Common myeloid progenitor, CD34-positive (primary cell): ENCODE data around the gene TOMM40.
"Not testable (repeated sequence)": the region's sequence is repeated elsewhere in the genome, so short reads cannot be mapped to it uniquely, and the experiment has no call there.

Experiments
- CTCF ChIA-PET: fragments of 350-600 bp; sonication (Branson Sonifier 250); formaldehyde crosslinking; loops from one replicate; lab custom pipeline; 2021; ENCODE audit warnings: antibody characterized with exemption; lab: Charles Lee
- POLR2A ChIA-PET: fragments of 350-600 bp; sonication (Branson Sonifier 250); formaldehyde crosslinking; loops from one replicate; lab custom pipeline; 2021; ENCODE audit warnings: antibody characterized with exemption; lab: Charles Lee
- DNase-seq, 3 donors: peaks; one replicate each; pipeline versions ENCODE4 v3.0.0 to v3.0.0-alpha.2; 2013
- H3K27ac ChIP-seq, 2 experiments: 1 replicate in 1 of 2; 2 replicates in 1 of 2; pipeline ENCODE4 v1.7.0; 2013; ENCODE audit warnings: inconsistent platforms in 2 of 2, low read length in 2 of 2, mild to moderate bottlenecking in 2 of 2, low read depth in 1 of 2, moderate library complexity in 1 of 2; ENCODE audit not compliant: severe bottlenecking in 2 of 2, insufficient read depth in 1 of 2, poor library complexity in 1 of 2
- H3K27me3 ChIP-seq, 5 experiments: replicated peaks in 2 of 5; 1 replicate in 3 of 5; 2 replicates in 2 of 5; pipeline versions ENCODE4 v1.6.1 to v1.7.0; 2013; ENCODE audit warnings: low read length in 4 of 5, mild to moderate bottlenecking in 2 of 5, moderate library complexity in 2 of 5, inconsistent platforms in 1 of 5; ENCODE audit not compliant: insufficient read depth in 5 of 5, control insufficient read depth in 4 of 5
- H3K36me3 ChIP-seq, 4 experiments: 1 replicate in 2 of 4; 2 replicates in 2 of 4; pipeline versions ENCODE4 v1.6.1 to v1.7.0; 2013; ENCODE audit warnings: low read length in 3 of 4, control low read depth in 1 of 4, mild to moderate bottlenecking in 1 of 4; ENCODE audit not compliant: control insufficient read depth in 4 of 4, insufficient read depth in 4 of 4
- H3K4me1 ChIP-seq, 4 experiments: 1 replicate in 3 of 4; 2 replicates in 1 of 4; pipeline versions ENCODE4 v1.6.1 to v1.7.1; 2013; ENCODE audit warnings: low read length in 3 of 4, mild to moderate bottlenecking in 3 of 4, control low read depth in 1 of 4, inconsistent platforms in 1 of 4, moderate library complexity in 1 of 4; ENCODE audit not compliant: control insufficient read depth in 4 of 4, insufficient read depth in 4 of 4; ENCODE audit errors: control extremely low read depth in 1 of 4
- H3K4me3 ChIP-seq, 7 experiments: 1 replicate in 4 of 7; 2 replicates in 3 of 7; pipeline versions ENCODE4 v1.5.1 to v1.7.0; 2013; ENCODE audit warnings: mild to moderate bottlenecking in 7 of 7, low read length in 6 of 7, moderate library complexity in 6 of 7, inconsistent platforms in 2 of 7, low read depth in 2 of 7, control low read depth in 1 of 7; ENCODE audit not compliant: insufficient read depth in 4 of 7, control insufficient read depth in 1 of 7; ENCODE audit errors: extremely low read depth in 1 of 7
- H3K9me3 ChIP-seq, 5 experiments: 1 replicate in 4 of 5; 2 replicates in 1 of 5; pipeline versions ENCODE4 v1.6.1 to v1.7.1; 2013; ENCODE audit warnings: low read length in 4 of 5, mild to moderate bottlenecking in 2 of 5, inconsistent platforms in 1 of 5, low read depth in 1 of 5, moderate library complexity in 1 of 5; ENCODE audit not compliant: control insufficient read depth in 4 of 5, insufficient read depth in 2 of 5; ENCODE audit errors: control extremely low read depth in 1 of 5
- WGBS: methylation state at CpG from one replicate; pipeline ENCODE4 v1.1.5; 2013; ENCODE audit not compliant: insufficient coverage; 5-methylcytosine and 5-hydroxymethylcytosine counted together

The TOMM40 gene

DNA sequence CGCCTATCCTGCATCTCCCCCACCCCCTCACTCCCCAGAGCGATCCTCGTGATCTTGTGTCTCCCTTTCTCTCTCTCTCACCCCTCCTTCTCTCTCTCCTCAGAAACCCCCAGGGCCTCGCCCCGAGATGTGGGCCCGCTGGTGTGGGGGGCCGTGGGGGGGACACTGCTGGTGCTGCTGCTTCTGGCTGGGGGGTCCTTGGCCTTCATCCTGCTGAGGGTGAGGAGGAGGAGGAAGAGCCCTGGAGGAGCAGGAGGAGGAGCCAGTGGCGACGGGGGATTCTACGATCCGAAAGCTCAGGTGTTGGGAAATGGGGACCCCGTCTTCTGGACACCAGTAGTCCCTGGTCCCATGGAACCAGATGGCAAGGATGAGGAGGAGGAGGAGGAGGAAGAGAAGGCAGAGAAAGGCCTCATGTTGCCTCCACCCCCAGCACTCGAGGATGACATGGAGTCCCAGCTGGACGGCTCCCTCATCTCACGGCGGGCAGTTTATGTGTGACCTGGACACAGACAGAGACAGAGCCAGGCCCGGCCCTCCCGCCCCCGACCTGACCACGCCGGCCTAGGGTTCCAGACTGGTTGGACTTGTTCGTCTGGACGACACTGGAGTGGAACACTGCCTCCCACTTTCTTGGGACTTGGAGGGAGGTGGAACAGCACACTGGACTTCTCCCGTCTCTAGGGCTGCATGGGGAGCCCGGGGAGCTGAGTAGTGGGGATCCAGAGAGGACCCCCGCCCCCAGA, 12.8 kb upstream of the TOMM40 start:
- no peak overlapping the region for H3K4me3 ChIP-seq
- peaks cover 0 to 46% (median 40%) of the 10 kb centered on the region in 4 experiments for H3K36me3 ChIP-seq
- CTCF ChIA-PET: no interaction called here
- H3K27me3 ChIP-seq: no peaks in the 10 kb centered on the region
- 95% methylated on average over 18 of the region's 26 CpGs for WGBS
- DNase-seq: no peak
- POLR2A ChIA-PET: no interaction called here
- H3K27ac ChIP-seq: no peak overlapping the region
- no peaks in the 10 kb centered on the region for H3K9me3 ChIP-seq
- peaks cover 5 to 19% (median 17%) of the 10 kb centered on the region in 4 experiments for H3K4me1 ChIP-seq

DNA sequence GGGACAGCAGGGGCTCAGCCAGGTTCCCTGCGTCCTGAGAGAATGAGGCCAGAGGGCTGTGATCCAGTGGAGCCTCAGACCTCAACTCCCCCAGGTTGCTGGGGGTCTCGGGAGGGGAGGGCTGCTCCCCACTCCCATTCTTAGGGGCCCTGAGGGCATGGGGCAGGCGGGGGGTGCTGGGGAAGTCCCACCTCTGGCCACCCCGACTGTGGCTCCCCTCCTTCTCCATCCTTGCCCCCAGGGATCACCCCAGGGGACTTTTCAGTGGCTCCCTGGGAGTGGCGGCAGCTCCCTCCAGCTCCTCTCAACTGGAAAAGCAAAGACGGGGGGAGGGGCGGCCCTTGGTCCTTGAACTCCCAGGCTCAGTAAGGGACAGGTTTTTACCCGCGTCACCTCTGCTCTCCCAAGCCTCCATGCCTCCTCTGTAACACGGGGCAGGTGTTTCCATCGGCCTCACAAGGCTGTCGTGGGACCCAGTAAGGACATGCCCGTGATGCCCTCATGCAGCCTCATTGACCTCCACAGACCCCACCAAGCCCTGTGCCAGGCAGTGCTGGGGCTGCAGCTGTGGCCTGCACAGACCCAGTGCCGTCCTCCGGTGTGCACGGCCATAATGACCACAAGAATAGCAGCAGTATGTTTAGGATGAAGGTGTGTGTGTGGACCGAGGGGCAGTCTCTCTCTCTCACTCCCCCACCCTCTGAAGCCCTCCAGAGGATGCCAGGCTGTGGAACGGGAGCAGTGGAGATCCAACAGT, 11.6 kb upstream of the TOMM40 start:
- DNase-seq: no peak
- POLR2A ChIA-PET: no interaction called here
- WGBS: 94% methylated on average over 11 of the region's 18 CpGs
- CTCF ChIA-PET: no interaction called here
- peaks cover 4 to 36% (median 34%) of the 10 kb centered on the region in 4 experiments for H3K36me3 ChIP-seq
- H3K27ac ChIP-seq: no peak overlapping the region
- H3K27me3 ChIP-seq: no peaks in the 10 kb centered on the region
- no peaks in the 10 kb centered on the region for H3K9me3 ChIP-seq
- peaks cover 5 to 19% (median 17%) of the 10 kb centered on the region in 4 experiments for H3K4me1 ChIP-seq
- H3K4me3 ChIP-seq: no peak overlapping the region

DNA sequence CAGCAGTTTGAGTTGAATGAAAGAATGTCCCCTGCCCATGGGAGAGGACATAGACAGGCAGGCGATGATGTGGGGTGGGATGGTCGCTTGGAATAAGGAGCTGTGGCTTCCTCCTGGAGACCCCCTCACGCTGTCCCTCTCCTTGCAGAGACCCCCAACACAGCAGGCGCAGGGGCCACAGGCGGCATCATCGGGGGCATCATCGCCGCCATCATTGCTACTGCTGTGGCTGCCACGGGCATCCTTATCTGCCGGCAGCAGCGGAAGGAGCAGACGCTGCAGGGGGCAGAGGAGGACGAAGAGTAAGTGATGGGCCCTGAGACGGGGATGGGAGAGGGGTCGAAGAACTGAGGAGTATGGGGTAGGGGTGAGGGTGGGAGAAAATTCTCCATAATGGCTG, 9.0 kb upstream of the TOMM40 start:
- no peak for DNase-seq
- 98% methylated on average over 15 of the region's 15 CpGs for WGBS
- Histone ChIP-seq H3K27me3 (no peaks in the 10 kb centered on the region), H3K9me3 (no peaks in the 10 kb centered on the region), H3K4me1 (peaks cover 1 to 12% (median 7%) of the 10 kb centered on the region in 4 experiments), H3K27ac (no peak overlapping the region), H3K36me3 (peaks cover 6 to 25% (median 20%) of the 10 kb centered on the region in 4 experiments), H3K4me3 (no peak overlapping the region)
- ChIA-PET CTCF (interaction anchor here (0.6 to 1.6 kb wide), 2 partner anchors 23 to 349 kb away, joined by 3 to 5 read pairs; no protein-coding TSS in a partner anchor), POLR2A (no interaction called here)

DNA sequence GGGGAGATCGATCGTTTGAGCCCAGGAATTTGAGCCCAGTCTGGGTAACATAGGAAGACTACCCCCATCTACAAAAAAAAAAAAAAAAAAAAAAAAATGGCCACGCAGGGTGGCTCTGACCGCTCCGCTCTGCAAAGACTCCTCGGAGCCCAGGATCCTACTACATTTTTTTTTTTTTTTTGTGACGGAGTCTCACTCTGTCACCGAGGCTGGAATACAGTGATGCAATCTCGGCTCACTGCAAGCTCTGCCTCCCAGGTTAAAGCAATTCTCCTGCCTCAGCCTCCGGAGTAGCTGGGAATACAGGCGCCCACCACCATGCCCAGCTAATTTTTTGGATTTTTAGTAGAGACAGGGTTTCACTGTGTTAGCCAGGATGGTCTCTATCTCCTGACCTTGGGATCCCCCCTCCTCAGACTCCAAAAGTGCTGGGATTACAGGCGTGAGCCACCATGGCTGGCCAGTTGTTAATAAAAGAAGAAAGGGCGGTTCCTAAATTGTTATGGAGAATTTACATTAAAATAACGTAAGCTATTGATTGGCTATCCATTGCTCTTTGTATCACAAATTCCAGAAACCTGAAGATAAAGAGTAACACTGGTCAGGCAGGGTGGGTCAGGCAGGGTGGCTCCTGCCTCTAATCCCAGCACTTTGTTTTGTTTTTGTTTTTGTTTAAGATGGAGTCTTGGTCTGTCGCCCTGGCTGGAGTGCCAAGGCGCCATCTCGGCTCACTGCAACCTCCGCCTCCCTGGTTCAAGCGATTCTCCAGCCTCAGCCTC, 8.2 kb upstream of the TOMM40 start:
- H3K27ac ChIP-seq, H3K4me1 ChIP-seq, DNase-seq, H3K4me3 ChIP-seq, H3K9me3 ChIP-seq, H3K27me3 ChIP-seq, POLR2A ChIA-PET: not testable (repeated sequence)
- 92% methylated on average over 13 of the region's 19 CpGs for WGBS
- CTCF ChIA-PET: interaction anchor here (0.6 to 1.6 kb wide), 4 partner anchors 15 to 349 kb away, joined by 3 to 5 read pairs (median 3); no protein-coding TSS in a partner anchor
- H3K36me3 ChIP-seq: peaks cover 6 to 29% (median 21%) of the 10 kb centered on the region in 4 experiments

DNA sequence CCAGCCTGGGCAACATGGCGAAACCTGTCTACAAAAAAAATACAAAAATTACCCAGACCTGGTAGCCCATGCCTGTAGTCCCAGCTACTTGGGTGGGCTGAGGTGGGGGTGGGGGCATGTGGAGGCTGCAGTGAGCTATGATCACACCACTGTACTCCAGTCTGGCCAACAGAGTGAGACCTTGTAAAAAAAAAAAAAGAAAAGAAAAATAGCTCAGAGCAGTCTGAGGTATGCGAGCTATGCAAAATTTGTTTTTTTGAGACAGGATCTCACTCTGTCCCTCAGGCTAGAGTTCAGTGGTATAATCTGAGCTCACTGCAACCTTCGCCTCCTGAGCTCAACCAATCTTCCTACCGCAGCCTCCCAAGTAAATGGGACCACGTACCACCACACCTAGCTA, 7.1 kb upstream of the TOMM40 start:
- Histone ChIP-seq H3K27me3 (no peaks in the 10 kb centered on the region), H3K4me3 (no peak overlapping the region), H3K36me3 (peaks cover 6 to 28% (median 17%) of the 10 kb centered on the region in 4 experiments), H3K9me3 (no peaks in the 10 kb centered on the region), H3K27ac (no peak overlapping the region), H3K4me1 (no peaks in the 10 kb centered on the region)
- ChIA-PET POLR2A (interaction anchor here (0.6 kb wide), 1 partner anchor 136 kb away, joined by 4 read pairs; no protein-coding TSS in a partner anchor), CTCF (interaction anchor here (0.6 to 1.6 kb wide), 8 partner anchors 10 to 173 kb away, joined by 3 to 5 read pairs (median 3); no protein-coding TSS in a partner anchor)
- WGBS: 100% methylated on average over 4 of the region's 5 CpGs
- no peak for DNase-seq

DNA sequence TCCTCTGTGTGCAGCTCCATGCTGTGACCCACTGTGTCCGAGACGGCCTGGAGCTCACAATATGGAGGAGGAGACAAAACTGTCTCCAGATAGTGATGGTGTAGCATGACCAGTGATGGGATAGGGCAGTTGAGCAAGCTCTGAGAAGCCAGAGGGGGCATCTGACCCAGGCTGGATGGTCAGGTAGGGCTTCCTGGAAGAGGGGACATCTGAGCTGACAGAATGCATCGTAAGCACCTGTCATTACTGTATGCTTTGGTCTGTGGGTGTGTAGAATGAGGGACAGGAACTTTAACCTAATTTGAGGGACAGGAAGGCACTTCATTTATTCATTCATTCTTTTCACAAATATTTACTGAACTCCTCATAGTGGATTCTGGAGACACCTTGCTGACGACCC, 6.5 kb upstream of the TOMM40 start:
- Histone ChIP-seq H3K4me3 (no peak overlapping the region), H3K36me3 (peaks cover 6 to 26% (median 15%) of the 10 kb centered on the region in 4 experiments), H3K27ac (no peak overlapping the region), H3K4me1 (peaks cover 0 to 2% (median under 1%) of the 10 kb centered on the region in 4 experiments), H3K9me3 (no peaks in the 10 kb centered on the region), H3K27me3 (no peaks in the 10 kb centered on the region)
- no peak for DNase-seq
- 100% methylated on average over 4 of the region's 4 CpGs for WGBS
- ChIA-PET POLR2A (no interaction called here), CTCF (interaction anchor here (0.6 to 1.4 kb wide), 7 partner anchors 10 to 174 kb away, joined by 3 to 5 read pairs (median 3); no protein-coding TSS in a partner anchor)
